Activated T-cell treated with anti-CD3 and anti-CD28 coated beads, Interleukin-2, amount 50 U/mL, for 48 hours (primary cell): Measurements from ENCODE around the gene TMEM18.

Experiments
- DNase-seq, 2 experiments: peaks; one replicate each; pipeline ENCODE4 v3.0.0-alpha.2; 2020

Gene TMEM18

GRCh38 chr2:633371-633770 is 43.8 kb downstream of the TMEM18 start:
- DNase-seq = no peak

DNA sequence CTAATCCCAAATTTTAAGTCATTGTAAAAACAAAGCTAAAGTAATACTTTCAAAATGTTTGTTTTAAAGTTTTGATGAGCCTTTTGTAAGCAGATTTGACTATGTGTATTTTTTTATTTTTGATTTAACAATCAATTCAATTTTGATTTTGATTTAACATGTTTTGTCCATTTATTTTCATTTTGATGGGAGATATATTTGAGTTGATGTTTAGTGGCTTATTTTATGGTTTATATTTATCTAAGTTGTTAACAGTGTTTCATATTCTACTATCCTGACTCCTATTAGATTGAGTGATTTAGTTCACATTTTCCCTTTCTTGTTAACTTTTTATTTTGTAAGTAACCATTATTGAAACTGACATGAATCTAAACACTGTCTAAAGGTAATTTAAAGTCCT is 44.7 kb downstream of the TMEM18 start:
- DNase-seq = no peak

GRCh38 chr2:631741-632140 is 45.5 kb downstream of the TMEM18 start:
- DNase-seq = no peak

DNA sequence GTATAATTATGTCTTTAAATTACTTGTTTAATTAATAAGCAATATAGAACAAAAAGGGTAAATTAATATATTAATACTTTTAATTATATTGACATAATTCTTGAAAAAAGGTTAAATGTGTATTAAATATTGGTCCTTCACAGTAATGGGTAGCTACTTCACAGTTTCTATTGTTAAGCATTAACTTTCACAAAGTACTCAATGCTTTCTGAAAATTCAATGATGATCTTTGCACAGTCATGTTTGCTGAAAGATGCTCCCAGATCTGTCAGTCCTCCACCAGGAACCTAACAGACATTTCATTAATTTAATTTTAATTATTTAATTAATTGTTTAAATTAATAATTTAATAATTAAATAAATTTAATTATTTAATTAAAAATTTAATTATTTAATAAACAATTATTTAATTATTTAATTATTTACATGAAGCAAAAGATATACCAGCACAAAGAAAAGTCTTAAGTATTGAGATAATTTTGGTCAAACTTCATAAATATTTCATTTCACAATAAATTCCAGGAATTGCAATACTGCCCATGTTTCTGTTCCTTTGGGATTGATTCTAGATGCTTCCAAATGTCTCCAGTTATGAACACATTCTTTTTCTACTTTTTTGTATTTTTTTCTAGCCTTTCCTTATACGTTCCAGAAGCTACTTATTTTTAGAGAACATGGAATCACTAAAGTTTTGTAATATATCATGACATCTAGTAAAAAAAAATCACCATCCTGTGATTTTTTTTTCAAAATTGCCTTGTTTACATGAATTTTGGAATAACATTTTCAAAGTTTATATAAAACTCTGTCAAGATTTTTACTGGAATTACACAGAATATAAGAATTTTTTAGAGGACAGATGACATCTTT is 46.5 kb downstream of the TMEM18 start:
- no peak for DNase-seq

GRCh38 chr2:629961-630360 is 47.2 kb downstream of the TMEM18 start:
- no peak for DNase-seq

DNA sequence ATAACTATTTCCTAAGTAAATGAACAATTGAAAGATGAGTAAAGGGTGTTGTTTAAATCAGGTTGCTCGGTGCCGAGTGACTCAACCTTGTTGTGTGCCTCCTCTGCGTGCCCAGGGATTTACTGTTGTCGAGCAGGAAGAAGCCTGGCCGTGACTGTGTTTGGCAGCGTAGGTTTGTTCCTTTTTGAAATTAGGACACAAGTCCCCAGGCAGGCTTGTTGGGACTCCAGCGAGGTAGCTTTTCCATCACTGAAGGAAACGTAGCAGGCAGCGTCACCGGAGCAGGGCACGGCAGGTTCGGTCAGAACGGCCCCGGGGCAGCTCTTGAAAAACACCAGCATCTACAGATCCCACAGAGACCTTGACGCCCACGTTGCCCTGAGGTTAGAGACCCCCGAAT is 48.6 kb downstream of the TMEM18 start:
- no peak for DNase-seq

GRCh38 chr2:627926-628560 is 49.2 kb downstream of the TMEM18 start:
- no peak for DNase-seq

- no peak for DNase-seq
These were observed 49.9 kb downstream of the TMEM18 start for GRCh38 chr2:627340-627709.

GRCh38 chr2:626491-627339 is 50.5 kb downstream of the TMEM18 start:
- no peak for DNase-seq

- DNase-seq = no peak
These were observed 51.5 kb downstream of the TMEM18 start for GRCh38 chr2:625415-626333.

DNA sequence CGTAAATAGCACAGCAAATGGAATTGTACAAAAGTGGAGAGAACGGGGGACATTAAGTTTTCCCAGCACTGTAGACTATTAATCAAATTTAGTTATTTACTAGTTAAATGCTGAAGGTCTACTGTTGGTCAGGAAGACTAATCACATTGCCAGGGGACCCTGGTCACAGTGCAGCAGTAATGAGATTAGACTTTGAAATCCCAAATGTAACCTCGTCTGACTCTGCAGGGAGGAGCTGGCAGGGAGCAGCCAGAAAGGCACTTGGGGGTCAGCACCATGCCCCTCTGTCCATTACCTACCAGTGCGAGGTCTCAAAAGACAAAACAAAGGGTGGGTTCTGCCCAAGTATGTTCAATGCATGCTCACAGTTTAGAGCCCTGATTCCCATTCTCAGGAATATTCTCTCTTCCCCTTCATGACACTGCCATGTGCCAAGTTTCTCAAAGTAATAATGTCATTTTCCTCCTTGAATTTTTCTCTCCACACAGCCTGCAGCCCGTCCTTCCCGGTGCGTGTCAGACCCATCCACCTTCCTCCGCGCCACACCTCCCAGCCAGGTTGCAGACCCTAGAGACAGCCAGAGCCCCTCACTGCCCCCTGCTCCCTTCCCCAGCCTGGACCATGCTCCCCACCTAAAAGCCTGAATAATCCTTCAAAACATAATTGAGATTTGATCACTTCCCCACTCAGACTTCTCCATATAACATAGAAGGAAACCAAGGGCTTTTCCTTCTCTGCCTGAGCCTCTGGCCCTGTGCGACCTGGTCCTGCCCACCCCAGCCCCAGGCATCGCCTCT is 52.5 kb downstream of the TMEM18 start:
- DNase-seq = no peak

DNA sequence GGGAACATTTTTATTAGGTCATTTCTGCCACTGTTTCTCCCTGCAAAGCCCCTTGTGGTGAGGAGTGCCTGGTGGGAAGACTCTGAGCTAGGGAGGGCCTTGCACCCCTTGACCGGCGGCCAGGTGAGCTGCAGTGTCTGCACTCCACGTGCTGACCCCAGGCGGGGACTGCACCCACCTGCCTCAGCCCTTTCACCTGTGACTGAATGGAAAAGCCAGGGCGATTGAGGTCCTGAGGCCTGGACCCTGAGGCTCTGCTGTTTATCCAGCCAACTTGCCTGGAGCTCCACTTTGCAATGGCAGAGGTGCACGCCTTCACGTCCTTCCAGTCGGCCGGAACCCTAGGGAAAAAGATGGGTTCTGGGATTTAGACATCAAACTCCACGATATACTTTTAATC is 53.1 kb downstream of the TMEM18 start:
- DNase-seq = no peak

- DNase-seq = no peak
These were observed 53.9 kb downstream of the TMEM18 start for GRCh38 chr2:623130-623922.

- no peak for DNase-seq
These were observed 54.8 kb downstream of the TMEM18 start for GRCh38 chr2:622357-622756.

GRCh38 chr2:621303-622099 is 55.7 kb downstream of the TMEM18 start:
- no peak for DNase-seq

DNA sequence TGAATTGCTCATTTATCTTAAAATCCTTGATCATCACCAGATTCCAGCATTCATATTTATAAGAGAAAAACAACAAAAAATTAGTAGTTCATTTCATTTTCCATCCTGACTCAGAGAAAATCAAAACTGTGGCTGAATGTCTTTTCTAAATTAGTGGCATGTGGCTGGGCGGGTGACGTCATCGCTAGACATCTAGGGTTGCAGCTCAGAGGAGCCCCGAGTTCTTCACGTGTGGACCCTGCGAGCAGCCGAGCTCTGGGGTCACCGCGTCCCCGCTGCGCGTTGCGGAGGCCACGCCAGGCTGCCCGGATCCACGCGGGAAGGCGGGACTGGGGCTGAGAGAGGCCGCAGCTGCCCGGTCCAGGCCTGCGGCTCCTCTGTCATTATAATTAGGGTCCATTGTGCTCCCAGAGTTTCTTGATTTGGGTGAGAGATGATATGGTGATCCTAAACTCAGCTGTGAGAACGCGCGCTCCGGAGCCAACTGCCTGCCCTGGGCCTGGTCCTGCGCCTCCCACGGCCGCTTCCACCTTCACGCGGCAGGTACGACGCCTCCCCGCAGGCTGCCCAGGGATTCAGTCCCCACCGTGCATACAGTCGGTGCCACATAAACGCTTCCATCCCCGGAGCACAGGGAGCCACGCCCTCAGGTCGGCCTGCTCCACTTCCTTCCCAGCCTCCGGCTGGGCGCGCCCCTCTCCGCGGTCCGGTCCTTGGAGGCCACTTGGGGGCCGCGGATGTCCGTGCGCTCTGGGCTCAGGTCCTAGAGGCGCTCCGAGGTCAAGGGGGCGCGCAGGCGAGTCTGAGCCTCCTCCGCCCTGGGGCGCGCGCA is 56.5 kb downstream of the TMEM18 start:
- DNase-seq = no peak

DNA sequence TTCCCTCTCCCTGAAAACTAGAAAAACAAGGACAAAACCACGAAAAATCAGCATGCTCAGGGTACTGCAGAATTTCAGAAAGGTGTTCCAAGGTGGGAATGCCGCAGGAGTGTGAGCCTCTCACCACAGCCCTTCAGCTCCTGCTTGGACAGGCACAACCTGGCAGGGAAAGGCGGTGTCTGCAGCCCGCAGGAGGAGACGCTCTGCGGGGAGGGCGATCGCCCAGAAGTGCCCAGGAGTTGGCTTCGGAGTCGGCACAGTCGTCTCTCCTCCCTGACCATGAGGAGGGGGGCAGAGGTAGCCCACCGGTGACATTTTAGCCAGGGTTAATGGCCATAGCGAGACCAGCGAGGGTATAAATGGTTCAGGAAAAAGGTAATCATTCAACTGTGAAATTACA is 57.2 kb downstream of the TMEM18 start:
- DNase-seq = no peak

DNA sequence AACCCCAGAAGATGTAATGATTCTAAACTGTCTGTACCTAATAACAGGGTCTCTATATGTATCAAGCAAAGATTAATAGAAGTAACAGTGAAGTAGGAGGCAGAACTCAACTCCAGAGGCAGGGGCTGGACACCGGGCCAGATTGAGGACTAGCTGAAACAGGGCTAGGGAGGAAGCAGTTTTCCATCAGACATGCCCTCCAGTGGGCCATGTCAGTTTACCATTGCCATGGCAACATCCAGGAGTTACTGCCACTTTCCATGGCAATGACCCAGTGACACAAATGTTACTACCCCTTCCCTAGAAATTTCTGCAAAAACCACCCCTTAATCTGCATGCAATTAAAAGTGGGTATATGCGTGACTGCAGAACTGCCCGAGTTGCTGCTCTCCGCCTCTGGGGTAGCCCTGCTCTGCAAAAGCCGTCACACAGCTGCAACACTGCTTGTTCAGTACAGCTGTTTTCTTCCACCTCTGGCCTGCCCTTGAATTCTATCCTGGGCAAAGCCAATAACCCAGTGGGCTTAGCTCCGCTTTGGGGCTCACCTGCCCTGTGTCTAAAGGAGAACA is 58.7 kb downstream of the TMEM18 start:
- no peak for DNase-seq

- DNase-seq = no peak
These were observed 59.2 kb downstream of the TMEM18 start for GRCh38 chr2:618005-618404.
